ENCODE data around the gene ZMIZ1.

The ZMIZ1 gene

DNA sequence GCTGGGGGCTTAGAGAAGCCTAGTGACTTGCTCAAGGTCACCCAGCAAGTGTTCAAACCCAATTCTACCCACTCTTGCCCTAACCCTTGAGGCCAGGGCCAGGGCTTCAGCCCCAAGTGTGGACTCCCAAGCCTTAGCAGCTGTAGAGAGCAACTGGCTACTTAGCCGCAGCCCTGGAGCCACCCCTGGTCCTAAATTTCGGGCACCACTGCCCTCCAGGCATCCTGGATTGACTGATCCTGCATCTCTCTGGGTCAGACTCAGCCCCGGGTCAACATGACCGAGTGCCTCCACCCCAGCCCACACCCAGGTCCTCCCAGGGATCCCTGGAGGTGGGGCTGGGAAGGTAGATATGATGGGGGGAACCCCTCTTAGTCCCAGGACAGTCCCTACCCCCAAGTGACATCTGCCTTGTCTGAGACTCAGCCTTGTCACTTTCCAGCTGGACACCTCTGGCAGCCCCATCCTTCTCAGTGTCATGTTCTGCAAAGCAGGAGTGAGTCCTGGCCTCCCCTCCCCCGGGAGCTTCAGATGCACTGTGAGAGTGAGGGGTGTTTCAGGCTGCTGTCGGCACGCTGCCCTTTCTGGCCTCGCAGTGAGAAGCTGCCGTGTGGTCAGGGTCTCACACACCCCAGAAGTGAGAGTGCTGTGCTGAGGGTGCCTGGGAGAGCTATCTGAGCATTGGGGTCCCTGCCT is 89.8 kb downstream of the ZMIZ1 start:
- no peak for DNase-seq

DNA sequence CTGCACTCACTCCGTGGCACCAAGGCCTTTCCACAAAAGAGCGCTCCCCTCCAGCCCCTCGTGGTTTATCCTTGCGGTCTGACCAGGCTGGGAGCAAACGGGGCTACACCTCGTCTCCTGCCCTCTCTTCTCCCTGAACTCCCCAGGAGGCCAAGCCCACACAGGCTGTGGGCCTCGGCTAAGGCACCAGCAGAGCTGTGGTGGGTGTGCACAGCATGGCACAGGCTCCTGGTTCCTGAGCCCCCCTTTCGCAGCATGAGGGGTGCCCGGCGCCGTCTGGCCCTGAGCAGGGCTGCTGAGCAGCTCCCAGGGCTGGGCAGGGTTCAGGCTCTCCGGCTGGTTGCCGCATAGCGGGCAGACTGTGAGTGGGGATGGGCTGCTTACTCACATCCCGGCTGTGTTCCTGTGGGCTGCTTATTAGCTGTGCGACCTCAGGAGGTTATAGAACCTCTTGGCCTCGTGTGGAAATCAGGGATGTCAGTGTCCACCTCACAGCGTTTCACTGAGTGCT is 90.4 kb downstream of the ZMIZ1 start:
- DNase-seq = no peak

DNA sequence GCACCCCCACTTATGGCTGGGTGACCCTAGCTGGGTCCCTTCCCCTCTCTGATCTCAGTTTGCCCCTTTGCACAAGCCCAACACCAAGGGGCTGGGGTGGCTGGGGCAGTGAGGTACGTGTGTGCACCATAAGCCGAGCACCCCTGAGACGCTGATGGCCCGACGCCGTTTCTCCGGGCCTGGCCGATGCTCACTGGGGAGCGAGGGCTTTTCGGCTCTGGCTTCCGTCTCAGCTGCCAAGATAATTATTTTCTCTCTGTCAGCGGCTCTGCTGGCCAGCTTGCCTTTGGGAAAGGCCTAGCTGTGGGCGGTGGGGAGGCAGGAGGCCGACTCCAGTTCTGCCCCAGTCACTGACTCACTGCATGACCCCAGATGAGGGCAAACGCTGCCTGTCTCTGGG is 91.0 kb downstream of the ZMIZ1 start:
- DNase-seq = no peak

DNA sequence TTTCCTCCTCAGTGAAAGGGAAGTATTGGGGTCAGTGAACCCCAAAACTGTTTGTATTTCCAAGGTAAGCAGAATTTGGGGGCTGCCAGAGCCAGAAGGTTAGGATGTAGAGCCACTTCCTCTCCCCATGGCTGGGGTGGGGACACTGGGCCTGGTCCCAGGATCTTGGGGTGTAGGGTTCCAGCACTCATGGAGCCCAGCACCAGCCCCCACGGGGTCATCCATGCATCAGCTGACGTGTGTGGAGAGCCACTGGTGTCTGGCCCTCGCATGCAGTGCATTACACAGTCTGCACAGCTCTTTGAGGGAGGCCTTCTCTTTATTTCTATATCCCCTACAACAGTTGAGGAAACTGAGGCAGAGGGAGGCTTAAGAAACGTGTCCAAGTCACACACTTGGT is 91.4 kb downstream of the ZMIZ1 start:
- no peak for DNase-seq

DNA sequence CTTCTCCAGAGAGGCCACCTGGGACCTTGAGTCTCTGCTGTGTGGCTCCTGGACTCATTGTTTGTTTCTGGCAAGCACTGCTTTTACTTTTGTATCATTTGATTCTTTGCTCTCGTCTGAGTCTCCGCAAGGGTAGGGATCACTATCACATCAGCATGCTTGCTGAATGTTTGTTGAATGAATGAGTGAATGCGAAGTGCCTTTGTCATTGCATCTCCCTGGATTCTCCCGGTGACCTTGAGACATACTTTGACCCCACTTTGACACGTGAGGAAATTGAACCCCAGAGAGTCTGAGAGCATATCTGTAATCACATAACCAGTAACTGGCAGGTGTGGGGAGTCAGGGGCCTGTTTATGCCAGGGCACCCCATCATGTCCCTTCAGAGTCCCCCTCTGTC is 92.8 kb downstream of the ZMIZ1 start:
- no peak for DNase-seq

DNA sequence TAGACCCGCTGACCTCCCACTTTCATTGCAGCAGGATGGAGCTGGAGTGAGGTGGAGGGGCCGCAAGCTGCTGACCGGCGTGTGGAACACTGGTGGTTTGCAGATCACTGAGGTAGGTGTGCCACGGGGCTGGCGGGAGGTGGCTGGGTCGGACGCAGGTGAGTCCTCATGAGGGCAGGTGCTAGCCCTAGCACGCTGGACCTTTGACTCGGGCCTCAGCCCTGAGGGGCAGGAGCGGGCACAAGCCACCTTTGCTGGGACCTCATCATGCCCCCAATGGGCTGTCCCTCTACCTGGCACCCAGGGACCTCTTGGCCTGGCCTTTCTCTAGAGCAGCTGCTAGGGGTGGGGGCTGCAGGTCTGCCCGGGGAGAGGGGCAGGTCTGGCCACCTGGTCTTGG is 93.3 kb downstream of the ZMIZ1 start:
- DNase-seq = no peak

DNA sequence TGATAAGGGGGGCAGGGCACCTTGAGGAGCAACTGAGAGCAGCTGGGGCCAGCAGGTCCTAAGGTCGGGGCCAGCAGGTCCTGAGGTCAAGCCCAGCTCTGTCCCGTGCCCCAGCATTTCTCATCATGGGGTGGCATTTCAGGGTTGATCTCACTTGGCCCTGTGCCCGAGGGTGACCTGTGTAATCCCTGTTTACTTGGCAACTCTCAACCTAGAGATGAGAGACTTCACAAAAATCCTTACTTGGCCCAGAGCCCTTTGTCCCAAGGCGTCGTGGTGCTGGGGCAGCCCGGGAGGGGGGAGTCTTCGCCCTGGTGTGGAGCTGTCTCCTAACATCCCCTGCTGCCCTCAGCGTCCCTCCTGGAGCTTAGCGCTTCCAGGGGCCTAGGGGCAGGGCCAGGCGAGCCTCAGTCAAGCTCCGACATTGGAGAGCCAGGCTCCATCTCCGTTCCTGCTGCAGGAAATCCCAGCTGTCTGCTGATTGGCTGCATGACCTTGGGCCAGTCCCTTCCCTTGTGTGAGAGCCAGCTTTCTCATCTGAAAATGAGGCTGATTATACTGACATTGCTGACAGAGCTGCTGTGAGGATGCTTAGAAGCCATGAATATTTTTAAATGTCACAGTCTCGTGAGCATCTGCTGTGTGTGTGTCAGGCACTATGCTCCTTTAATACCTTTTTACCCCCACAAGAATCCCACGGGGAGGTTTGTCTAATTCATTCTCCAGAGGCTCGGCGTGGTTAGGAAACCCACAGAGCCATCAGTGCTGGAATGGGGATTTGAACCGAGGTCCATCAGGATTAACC is 94.3 kb downstream of the ZMIZ1 start:
- DNase-seq = no peak

DNA sequence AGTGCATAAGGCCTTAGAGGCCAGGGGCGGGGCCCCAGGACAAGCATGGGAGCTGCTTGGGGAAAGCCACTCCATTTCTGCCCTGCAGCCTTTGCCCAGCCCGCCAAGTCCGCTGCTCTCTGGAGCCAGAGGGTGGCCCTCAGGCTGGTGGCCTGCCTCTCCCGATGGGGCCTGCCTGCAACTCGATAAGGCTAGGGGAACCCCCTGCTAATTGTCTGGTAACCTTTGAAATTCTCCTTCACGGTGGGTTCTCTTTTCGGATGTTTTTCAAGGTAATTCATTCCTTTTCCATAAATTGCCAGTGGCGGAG is 94.9 kb downstream of the ZMIZ1 start:
- DNase-seq = no peak

DNA sequence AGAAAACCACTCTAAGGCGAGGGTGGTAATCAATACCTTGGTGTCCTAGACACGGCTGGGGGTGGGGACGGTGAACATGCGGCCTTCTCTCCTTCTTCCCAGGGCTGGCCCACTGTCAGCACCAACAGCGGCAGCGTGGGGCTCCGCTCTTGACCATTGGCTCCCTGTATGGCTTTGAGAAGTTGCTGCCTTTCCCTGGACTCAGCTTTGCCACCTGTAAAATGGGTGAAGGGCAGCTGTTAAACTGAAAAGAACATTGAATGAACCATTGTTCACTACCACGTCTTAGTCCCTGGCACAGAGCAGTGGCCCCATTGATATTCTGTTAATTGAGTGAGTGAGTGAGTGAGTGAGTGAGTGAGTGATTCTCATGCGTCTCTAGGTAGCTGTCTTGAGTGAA is 95.3 kb downstream of the ZMIZ1 start:
- DNase-seq = no peak

DNA sequence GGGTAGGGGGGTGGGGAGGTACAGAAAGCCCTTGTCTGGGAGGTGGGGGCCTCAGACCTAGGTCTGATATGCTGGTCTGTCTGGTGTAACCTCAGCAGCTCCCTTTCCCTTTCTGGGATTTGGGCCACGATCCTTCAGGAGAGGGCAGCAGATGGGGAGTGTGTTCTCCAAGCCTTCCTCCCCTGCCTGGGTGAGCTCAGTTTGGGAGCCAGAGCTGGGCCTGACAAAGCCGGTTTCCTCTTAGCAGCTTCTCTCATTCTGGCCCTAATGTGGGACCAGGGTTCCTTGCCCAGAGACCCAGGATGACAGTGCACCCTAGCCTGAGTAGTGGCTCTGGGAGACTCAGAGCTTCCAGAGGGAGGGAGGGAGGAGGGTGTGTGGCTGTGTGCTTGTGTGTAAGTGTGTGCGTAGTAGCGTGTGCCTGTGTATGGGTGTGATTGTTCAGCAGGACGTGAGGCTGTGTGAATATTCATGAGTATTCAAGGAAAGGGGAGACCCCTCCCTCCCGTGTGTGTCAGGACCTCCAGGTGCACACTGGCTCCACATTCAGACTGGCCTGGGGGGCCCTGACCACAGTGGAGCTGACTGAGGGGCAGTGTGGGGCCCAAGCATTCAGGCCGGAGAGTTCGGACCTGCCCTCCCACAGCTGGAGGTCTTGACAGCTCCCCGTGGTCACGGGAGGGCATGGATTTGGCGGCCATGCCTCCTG is 96.5 kb downstream of the ZMIZ1 start:
- DNase-seq = no peak

DNA sequence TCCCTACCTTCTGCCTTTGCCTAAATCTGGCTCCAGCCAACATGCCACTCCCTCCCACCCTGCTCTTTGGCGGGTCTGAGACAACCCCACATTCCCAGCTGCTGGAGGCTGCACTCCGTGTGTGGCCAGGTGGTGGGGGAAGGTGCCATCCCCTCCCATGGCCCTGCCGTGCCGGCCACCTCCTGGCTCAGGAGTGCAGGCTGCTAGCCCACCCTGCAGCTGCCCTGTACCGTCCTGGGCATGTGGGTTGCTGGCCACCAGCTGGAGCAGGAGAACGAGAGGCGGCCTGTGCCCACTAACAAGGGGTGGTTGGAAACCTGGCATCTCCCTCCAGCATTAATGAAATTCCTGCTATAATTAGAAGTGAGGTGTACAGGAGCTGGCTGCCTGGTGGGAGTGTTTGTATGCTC is 97.6 kb downstream of the ZMIZ1 start:
- DNase-seq = no peak

DNA sequence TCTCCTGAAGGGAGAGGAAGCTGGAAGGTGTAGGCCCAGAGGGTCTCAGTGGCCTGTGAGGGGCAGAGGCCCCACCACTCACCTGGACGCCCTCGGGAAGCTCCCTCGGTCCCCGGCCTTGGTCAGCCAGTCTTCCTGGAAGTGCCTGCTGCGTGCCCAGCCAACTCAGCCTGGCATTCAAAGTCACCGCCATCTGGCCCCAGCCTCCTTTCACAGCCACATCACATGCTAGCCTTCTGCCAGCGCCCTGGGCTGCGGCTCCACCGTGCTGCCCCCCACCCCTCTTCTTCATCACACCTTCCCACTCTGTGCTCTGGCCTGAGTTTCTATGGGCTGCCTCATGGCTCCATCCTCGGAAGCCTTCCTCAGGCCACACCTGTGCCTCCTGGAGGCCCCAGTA is 98.0 kb downstream of the ZMIZ1 start:
- DNase-seq = no peak

DNA sequence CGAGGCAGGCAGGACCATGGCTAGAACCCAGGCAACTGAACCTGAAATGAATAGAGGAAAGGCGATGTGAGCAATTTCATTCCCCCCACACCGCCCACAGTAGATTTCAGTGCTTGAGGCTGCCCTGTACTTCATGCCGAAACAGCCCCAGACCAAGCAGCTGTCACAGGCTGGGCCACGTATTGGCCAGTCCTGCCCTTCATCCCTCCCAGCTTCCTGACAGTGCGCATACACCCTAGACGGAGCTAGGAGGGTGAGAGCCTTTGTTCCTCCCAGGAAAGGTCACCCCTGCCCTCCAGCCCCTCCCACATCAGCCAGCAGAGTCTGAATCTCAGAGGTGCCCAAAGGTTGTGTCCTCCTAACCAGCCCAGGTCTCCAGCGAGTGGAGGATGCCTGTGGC is 98.8 kb downstream of the ZMIZ1 start:
- DNase-seq = no peak

DNA sequence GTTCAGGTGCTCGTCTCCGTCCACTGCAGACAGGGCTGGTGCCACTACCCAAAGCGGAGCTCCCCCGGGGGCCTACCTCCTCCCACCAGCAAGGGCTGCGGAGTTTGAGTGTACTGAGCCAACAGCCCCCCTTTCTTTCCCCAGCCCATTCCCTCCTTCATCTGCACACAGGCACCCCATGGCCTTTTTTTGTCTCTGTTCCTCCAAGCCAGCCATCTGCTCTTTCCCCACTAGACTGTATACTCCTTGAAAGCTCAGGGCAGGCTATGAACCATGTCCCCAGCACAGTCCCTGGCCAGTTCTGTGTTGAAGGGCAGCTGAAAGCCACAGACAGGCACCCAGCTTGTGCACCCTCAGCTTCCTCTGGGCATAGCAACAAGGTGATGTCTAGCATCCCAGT is 99.4 kb downstream of the ZMIZ1 start:
- DNase-seq = no peak

DNA sequence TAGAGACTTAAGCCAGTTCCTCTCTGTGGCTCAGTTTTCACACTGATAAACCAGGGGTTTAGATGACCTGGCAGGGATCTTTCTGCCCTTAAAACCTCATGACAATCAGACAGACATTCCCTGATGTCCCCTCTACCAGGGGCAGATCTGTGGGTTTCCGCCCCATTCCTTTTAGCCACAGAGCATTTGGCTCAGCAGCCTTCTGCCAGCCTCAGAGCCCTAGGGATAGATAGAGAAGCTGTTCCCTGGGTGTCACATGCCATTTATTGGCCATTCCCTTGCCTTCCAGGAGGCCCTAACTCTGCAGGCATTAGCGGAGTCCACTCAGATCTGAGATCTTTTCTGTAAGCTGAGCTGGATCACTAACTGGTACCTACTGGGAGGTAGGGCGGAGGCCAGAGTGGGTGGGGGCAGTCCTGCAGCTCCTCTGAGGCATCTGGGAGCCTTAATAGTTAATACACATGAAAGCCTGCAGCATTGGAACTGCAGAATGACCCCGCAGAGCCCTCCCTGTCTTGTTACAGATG is 101.5 kb downstream of the ZMIZ1 start:
- no peak for DNase-seq

DNA sequence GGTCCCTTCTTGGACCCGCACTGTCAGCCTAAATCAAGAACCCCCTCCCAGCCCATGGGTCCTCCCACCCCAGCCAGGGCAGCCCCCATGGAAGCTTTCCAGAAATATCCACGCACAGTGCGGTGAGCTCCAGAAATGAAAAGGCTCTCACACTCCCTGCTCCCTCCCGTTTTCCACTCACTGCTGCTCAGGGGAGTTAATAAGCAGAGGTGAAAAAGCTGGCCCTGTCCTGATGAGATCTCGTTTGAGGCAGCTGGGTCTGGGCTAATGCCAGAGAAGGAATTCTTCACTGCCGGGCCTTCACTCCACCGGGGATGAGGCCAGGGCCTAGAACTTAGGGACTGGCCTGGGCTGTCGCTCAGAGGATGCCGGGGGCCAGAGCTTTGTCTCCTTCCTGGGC is 102.2 kb downstream of the ZMIZ1 start:
- DNase-seq = no peak

DNA sequence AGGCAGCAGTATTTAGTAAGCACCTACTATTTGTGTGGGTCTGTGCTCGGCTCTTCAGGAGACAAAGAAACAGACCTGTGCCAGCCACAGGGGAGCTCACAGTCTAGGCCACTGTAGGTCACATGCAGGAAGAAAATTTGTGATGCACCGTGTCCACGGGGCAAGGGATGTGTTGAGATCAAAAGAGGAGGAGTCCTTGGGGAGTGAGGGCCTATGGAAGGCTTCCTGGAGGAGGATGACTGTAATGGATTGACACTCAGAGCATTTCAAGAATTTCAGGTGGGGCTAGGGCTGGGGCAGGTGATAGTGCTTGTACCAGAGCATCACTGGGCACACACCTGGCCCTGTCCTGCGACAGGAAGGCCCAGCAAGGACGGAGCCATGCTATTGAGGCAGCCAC is 102.7 kb downstream of the ZMIZ1 start:
- DNase-seq = no peak

DNA sequence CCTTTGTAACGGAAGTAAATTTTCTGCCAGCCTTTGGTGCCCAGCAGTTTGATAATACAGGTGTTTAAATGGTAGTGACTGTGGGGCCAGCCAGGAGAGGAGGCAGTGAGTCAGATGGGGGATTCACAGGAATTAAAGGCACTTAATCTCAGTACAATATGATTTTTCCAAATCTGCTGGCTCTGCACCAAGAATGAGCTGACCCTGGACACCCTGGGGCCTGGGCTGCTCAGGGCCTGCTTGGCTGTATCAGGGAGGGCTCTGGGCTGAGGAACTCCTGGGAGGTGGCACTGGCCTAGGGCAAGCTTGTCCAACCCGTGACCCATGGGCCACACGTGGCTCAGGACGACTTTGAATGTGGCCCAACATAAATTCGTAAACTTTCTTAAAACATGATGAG is 104.1 kb downstream of the ZMIZ1 start:
- no peak for DNase-seq

DNA sequence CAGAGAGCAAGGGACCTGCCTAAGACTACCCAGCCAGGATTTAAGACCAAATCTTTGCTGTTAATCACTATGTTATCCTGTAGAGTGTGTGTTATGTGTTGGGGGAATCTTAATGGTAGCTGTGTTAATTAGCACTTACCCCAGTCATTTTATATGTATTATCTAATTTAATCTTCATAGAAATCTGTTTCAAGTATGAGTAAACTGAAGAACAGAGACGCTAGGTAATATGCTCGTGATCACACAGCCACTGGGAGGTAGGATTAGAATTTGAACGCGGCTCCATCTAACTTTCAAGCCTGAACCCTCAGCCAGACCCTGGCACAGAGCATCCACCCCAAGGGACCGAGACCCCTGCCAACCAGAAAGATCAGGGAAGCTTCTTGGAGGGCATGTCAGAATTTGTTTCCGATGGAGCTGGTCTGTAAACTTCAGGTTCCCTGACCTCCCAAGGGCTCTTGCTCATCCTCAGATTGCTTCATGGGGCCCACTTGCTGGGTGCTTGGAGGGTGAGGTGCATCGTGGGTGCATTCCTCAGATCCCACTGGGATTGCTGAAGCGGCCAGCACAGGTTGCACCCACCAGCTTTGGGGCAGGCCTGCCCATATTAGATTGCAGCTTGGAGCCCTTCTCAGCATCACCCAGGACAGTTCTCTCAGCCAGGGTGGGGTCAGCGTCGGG is 105.0 kb downstream of the ZMIZ1 start:
- DNase-seq = no peak

DNA sequence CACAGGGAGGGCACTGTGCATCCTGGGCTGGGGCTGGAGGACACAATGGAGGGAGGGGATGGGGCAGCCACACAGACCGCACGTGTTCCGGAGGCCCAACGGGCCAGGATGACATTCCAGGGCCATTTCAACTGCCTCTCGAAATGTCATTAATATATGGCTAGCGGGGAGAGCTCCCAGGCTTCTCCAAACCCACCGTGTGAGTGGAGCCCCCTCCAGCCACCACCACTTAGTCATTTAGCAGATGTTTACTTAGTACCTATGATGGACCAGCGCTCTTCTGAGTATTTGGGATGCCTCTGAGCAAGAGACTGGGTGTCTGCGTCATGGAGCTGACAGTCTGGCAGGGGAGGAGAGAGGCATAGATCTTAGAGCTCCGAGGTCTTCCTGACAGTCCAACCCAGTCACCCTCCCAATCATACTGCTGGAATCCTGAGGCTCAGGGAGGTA is 107.3 kb downstream of the ZMIZ1 start:
- DNase-seq = no peak

DNA sequence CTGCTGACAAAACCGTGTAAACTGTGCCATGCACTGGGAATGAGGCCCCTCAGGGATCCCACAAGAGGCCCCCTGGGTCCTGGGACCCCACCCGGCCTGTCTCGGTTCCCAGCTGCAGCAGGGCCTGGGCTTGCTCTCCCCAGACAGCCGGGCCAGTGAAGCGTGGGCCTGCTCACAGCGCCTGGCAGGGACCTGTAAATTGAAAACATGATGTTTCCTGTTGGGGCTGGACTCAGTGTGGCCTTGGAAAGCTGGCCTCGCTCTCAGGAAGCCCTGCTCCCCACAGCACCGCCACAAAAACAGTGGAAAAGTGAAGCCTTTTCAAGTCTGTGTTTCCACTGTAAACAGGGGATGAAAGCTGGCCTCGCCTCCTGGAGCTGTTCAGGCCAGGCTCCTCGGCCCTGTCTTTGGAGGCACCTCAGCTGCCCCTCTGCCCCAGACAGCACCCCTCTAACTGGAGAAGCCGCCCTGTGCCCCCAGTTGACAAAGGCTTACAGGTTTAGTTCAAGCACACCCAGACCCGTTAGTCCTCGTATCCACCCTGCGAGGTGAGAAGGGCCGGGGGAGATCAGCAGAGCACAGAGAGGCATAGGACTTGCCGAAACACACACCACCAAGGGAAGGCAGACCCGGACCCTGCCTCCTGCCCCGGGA is 108.3 kb downstream of the ZMIZ1 start:
- no peak for DNase-seq

DNA sequence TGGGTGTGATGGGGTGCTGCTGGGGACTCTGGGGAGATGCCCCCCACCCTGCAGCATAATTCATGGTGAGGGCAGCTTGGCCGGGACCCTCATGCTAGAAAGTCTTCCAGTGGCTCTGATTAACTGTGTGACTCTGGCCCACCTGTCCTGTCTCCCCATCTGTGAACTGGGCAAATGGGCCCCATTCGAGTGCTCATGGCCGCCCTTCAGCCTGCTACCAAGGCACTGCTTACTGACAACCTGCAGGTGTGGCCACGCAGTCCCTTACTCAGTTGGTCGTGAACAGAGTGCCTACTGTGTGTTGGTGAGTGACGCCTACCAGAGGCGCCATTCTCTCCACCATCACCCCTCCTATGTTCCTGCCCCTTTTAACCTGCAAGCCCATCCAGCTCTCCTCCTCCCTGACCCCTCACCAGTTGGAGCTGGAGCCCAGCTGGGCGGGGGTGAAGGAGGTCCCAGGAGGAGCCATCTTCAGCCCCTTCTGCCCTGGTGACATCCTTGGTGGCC is 109.4 kb downstream of the ZMIZ1 start:
- no peak for DNase-seq
